Right atrium auricular region (tissue), 2 donors: ENCODE measurements around the gene LRRC27. TPM values are rescaled to one million over a fixed set of nuclear protein-coding genes. Genes with fewer than 3 reads are reported as not detected.

Experiments
- DNase-seq: peaks from one replicate; pipeline ENCODE4 v3.0.0-alpha.2; 2019; ENCODE audit warnings: low spot score
- H3K27ac ChIP-seq, 2 donors: fragments of 200-600 bp; sonication (generic); 1 replicate in 1 of 2; 2 replicates in 1 of 2; pipeline ENCODE4 v1.5.1; 2016 to 2019
- H3K27me3 ChIP-seq, 2 donors: fragments of 200-600 bp; sonication (generic); one replicate each; pipeline versions ENCODE4 v1.5.1 to v1.6.0; 2017 to 2019
- H3K36me3 ChIP-seq: fragments of 200-600 bp; sonication (generic); one replicate; pipeline ENCODE4 v1.5.1; 2016
- H3K4me1 ChIP-seq, 2 donors: fragments of 200-600 bp; sonication (generic); one replicate each; pipeline versions ENCODE4 v1.5.1 to v1.6.0; 2017 to 2019
- H3K4me3 ChIP-seq, 2 donors: fragments of 200-600 bp; sonication (generic); 1 replicate in 1 of 2; 2 replicates in 1 of 2; pipeline ENCODE4 v1.5.1; 2017 to 2019; ENCODE audit warnings: mild to moderate bottlenecking in 1 of 2, moderate library complexity in 1 of 2
- H3K9me3 ChIP-seq, 2 donors: fragments of 200-600 bp; sonication (generic); one replicate each; pipeline ENCODE4 v1.5.1; 2019
- total RNA-seq, 2 donors: library from RNA; depleted of rRNA; stranded (reverse); fragments of >200 nt; gene quantifications; one replicate each; pipeline ENCODE4 v1.1.0, GENCODE V29; 2016
- TF ChIP-seq, protein P1 (sequence below), 2 donors: fragments of 200-600 bp; sonication (generic); IDR thresholded peaks; one replicate each; pipeline ENCODE4 v1.5.1; 2019; ENCODE audit warnings: antibody characterized with exemption in 2 of 2

LRRC27 gene
- total RNA-seq, 2 donors from 2014 or later, result 2.6 to 4.6 TPM

DNA sequence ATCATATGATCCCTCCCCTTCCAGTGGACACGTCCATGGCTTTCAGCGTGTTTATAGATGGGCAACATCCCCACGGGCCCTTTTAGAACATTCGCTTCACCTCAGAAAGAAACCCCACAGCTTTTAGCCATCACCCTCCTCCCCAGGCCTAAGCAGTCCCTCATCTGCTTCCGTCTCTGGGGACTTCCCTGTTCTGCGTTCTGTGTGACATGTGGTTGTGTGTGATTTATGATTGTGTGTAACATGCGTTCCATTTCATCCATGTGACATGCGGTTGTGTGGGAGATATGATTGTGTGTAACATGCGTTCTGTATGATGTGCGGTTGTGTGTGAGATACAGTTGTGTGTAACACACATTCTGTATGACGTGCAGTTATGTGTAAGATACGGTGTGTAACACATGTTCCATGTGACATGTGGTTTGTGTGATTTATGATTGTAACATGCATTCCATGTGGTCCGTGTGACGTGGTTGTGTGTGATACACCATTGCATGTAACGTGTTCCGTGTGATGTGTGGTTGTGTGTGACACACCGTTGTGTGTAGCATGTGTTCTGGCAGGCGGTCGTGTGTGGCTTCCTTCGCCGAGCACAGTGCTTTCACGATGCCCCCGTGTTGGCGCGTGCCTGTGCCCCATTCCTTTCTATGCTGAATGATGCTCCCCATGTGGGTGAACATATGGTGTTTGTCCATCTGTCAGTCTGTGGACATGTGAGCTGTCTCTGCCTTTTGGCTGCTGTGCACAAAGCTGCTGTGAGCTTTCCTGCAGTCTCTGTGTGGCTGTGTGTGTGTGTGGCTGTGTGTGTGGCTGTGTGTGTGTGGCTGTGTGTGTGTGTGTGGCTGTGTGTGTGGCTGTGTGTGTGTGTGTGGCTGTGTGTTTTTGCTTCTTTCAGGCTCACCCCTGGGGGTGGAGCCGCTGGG is 91.2 kb downstream of the LRRC27 start:
- no peaks in the 10 kb centered on the region for H3K9me3 ChIP-seq
- no peaks in the 10 kb centered on the region for H3K27me3 ChIP-seq
- no peak overlapping the region for H3K4me3 ChIP-seq
- peaks cover 0 to 45% of the 10 kb centered on the region in 2 donors for H3K4me1 ChIP-seq
- TF ChIP-seq, protein P1, sequence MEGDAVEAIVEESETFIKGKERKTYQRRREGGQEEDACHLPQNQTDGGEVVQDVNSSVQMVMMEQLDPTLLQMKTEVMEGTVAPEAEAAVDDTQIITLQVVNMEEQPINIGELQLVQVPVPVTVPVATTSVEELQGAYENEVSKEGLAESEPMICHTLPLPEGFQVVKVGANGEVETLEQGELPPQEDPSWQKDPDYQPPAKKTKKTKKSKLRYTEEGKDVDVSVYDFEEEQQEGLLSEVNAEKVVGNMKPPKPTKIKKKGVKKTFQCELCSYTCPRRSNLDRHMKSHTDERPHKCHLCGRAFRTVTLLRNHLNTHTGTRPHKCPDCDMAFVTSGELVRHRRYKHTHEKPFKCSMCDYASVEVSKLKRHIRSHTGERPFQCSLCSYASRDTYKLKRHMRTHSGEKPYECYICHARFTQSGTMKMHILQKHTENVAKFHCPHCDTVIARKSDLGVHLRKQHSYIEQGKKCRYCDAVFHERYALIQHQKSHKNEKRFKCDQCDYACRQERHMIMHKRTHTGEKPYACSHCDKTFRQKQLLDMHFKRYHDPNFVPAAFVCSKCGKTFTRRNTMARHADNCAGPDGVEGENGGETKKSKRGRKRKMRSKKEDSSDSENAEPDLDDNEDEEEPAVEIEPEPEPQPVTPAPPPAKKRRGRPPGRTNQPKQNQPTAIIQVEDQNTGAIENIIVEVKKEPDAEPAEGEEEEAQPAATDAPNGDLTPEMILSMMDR (IDR thresholded peaks at IDR 0.05), result no peak
- no peak for DNase-seq
- H3K27ac ChIP-seq, result peak overlapping the region in 1 of 2 donors; percentile 82
- no peaks in the 10 kb centered on the region for H3K36me3 ChIP-seq

DNA sequence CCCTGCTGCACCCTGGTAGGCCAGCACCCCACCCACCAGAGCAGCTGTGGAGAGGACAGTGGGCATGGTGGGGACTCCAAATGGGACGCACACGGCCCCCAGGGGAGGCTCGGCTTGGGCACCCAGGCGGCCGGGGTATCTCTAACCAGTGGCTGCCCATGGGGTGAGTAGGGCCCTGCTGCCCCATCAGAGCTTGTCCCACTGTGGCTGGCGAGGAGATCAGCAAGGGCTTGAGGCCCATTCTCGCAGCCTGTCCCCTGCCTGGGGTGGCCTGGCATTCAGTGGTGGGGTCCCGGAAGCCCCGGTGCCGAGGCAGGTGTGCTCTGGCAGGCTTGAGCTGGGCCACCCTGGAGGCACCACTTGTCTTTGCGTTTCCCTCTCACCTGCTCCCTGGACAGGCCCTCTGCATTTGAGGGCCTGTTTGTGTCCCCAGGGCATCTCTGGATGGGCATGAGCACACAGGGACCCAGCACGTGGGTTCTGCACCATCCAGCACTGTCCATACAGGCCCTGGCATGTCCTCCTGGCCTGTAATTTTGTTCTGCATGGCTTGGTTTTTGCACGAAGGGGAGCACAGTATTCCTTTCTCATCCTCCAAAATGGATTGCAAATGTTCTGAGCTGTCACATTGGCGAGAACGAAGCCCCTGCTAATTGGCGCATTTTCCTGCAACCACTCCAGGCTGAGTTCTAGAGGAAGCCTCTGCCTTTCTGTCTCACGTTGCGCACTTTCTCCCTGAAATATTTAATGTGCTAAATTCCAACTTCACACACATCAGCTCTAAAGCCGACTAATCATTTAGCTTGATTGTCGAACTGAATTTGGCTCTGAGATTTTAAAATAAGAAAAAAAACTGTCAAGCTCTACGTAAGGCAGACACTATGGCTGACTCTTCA is 92.2 kb downstream of the LRRC27 start:
- Histone ChIP-seq H3K9me3 (no peaks in the 10 kb centered on the region), H3K27ac (no peak overlapping the region), H3K4me3 (no peak overlapping the region), H3K36me3 (no peaks in the 10 kb centered on the region), H3K4me1 (peaks cover 0 to 34% of the 10 kb centered on the region in 2 donors), H3K27me3 (no peaks in the 10 kb centered on the region)
- no peak for DNase-seq
- TF ChIP-seq, protein P1 (IDR thresholded peaks at IDR 0.05), result no peak

DNA sequence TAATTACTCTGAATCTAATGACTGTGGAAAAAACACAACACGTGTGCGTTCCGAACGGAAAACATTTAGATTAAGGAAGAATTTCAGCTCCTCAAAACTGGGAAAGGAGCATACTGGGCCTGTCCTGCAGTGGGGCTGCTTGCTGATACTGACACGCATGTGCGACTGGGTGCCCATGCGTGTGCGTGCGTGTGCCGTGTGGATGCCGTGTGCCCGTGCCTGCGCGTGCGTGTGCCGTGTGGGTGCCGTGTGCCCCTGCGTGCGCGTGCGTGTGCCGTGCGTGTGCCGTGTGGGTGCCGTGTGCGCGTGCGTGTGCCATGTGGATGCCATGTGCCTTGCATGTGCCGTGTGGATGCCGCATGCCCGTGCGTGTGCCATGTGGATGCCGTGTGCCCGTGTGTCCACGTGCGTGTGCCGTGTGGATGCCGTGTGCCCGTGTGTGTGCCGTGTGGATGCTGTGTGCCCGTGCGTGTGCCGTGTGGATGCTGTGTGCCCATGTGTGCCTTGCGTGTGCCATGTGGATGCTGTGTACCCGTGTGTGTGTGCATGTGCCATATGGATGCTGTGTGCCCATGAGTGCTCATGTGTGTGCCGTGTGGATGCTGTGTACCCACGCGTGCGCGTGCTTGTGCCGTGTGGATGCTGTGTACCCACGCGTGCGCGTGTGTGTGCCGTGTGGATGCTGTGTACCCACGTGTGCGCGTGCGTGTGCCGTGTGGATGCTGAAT is 93.2 kb downstream of the LRRC27 start:
- no peak for DNase-seq
- no peak overlapping the region for H3K4me3 ChIP-seq
- TF ChIP-seq, protein P1 (IDR thresholded peaks at IDR 0.05), result no peak
- H3K4me1 ChIP-seq, result peaks cover 0 to 26% of the 10 kb centered on the region in 2 donors
- no peaks in the 10 kb centered on the region for H3K9me3 ChIP-seq
- no peaks in the 10 kb centered on the region for H3K27me3 ChIP-seq
- H3K27ac ChIP-seq, result no peak overlapping the region
- no peaks in the 10 kb centered on the region for H3K36me3 ChIP-seq

DNA sequence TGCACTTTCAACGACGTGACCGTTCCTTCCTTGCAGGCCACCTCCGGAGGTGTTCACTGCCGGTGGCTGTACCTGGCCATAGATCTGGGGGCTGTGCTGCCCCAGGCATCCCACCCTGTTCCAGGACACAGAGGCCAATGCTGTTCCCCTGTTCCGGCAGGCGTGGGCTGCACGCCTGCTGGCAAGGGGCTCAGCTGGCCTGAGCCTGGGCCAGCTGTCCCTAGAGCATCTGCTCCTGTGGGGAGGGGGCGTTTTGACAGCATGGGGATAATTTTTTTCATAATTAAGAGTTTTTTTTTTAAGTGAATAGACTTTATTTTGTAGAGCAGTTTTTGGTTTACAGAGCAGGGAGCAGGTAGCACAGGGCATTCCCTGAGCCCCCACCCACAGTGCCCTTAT is 93.8 kb downstream of the LRRC27 start:
- no peak for DNase-seq
- no peak overlapping the region for H3K4me3 ChIP-seq
- H3K4me1 ChIP-seq, result peaks cover 0 to 20% of the 10 kb centered on the region in 2 donors
- H3K27ac ChIP-seq, result no peak overlapping the region
- TF ChIP-seq, protein P1 (IDR thresholded peaks at IDR 0.05), result no peak
- H3K36me3 ChIP-seq, result no peaks in the 10 kb centered on the region
- no peaks in the 10 kb centered on the region for H3K27me3 ChIP-seq
- no peaks in the 10 kb centered on the region for H3K9me3 ChIP-seq

DNA sequence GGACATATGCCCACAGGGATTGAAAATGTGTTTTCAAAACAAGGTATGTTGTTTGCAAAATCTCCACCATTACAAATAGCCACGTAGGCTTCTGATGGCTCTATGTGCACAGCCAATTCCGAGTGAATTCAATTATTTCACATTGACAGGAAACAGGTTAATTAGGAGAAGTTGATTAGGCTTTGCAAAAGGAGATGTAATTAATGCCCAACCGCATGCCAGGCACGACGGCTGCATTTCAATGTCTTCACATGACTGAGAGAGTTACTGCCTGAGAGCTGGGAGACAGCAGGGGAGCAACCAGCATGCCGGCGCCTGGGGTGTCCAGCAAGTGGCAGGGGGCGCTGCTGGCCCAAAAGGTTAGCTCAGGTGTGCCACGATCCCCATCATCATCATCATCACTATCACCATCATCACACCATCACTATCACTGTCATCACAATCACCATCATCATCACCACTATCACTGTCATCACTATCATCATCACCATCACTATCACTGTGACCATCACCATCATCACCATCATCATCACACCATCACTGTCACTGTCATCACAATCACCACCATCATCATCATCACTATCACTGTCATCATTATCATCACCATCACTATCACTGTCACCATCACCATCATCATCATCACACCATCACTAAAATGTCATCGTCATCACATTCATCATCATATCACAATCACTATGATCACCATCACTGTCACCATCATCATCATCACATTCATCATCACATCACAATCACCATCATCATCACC is 95.2 kb downstream of the LRRC27 start:
- H3K36me3 ChIP-seq, result no peaks in the 10 kb centered on the region
- TF ChIP-seq, protein P1 (IDR thresholded peaks at IDR 0.05), result no peak
- DNase-seq, result no peak
- H3K9me3 ChIP-seq, result no peaks in the 10 kb centered on the region
- no peak overlapping the region for H3K4me3 ChIP-seq
- peaks cover 0 to 6% of the 10 kb centered on the region in 2 donors for H3K4me1 ChIP-seq
- H3K27ac ChIP-seq, result no peak overlapping the region
- no peaks in the 10 kb centered on the region for H3K27me3 ChIP-seq
